GM12872 (cell line): ENCODE measurements around the gene TTL.

Experiments
- CTCF ChIP-seq: IDR thresholded peaks from 3 replicates; pipeline ENCODE4 v1.5.1; 2011; ENCODE audit warnings: low read depth, mild to moderate bottlenecking, low read length, moderate library complexity; ENCODE audit not compliant: insufficient read depth

The TTL gene

GRCh38 chr2:112534826-112535225 lies 52.9 kb downstream of the TTL start:
- TF ChIP-seq CTCF: no peak

- TF ChIP-seq CTCF: no peak
These were observed 57.4 kb downstream of the TTL start for GRCh38 chr2:112539306-112539705.

- TF ChIP-seq CTCF: no peak
These were observed 59.0 kb downstream of the TTL start for GRCh38 chr2:112540906-112541305.

- TF ChIP-seq CTCF: no peak
These were observed 59.6 kb downstream of the TTL start for GRCh38 chr2:112541315-112542122.

- no peak for TF ChIP-seq CTCF
These were observed 60.4 kb downstream of the TTL start, which contains the start of gene POLR1B for GRCh38 chr2:112542123-112542983. Gene POLR1B, plus strand, starts transcription at chr2:112542465. Its CDS starts 30 bp downstream, at chr2:112542495.

GRCh38 chr2:112542984-112543661 lies 61.2 kb downstream of the TTL start:
- no peak for TF ChIP-seq CTCF

- TF ChIP-seq CTCF: no peak
These were observed 65.4 kb downstream of the TTL start for GRCh38 chr2:112547333-112547732.
